Epithelial cell of esophagus (primary cell): ENCODE results near the gene CNKSR2.
"Not testable (repeated sequence)": the region's sequence is repeated elsewhere in the genome, so short reads cannot be mapped to it uniquely, and the experiment has no call there.

ENCODE experiments used
- DNase-seq: peaks from one replicate; pipeline ENCODE4 v3.0.0; 2010; ENCODE audit warnings: low read depth
- H3K4me3 ChIP-seq: 2 replicates; pipeline ENCODE4 v1.5.1; 2011; ENCODE audit warnings: mild to moderate bottlenecking, low read length, control low read depth
- CTCF ChIP-seq: IDR thresholded peaks from 2 replicates; pipeline ENCODE4 v1.5.1; 2011; ENCODE audit warnings: low read depth, mild to moderate bottlenecking, low read length, control low read depth, inconsistent platforms; ENCODE audit not compliant: insufficient read depth; ENCODE audit errors: missing control alignments

Gene CNKSR2

GRCh38 chrX:21479695-21480270 lies 105.6 kb downstream of the CNKSR2 start:
- TF ChIP-seq CTCF: peak; percentile 69
- H3K4me3 ChIP-seq: no peak overlapping the region
- DNase-seq: peak; percentile 59

- peak; percentile 1 for DNase-seq
- TF ChIP-seq CTCF: no peak
- H3K4me3 ChIP-seq: no peak overlapping the region
These were observed 107.5 kb downstream of the CNKSR2 start for GRCh38 chrX:21481761-21482160.

GRCh38 chrX:21484051-21484450 lies 109.8 kb downstream of the CNKSR2 start:
- DNase-seq, H3K4me3 ChIP-seq: not testable (repeated sequence)

- H3K4me3 ChIP-seq: no peak overlapping the region
- DNase-seq: peak; percentile 71
- TF ChIP-seq CTCF: no peak
These were observed 113.6 kb downstream of the CNKSR2 start for GRCh38 chrX:21487832-21488231.

GRCh38 chrX:21490341-21490740 lies 116.1 kb downstream of the CNKSR2 start:
- H3K4me3 ChIP-seq: no peak overlapping the region
- no peak for TF ChIP-seq CTCF
- peak; percentile 9 for DNase-seq

GRCh38 chrX:21493226-21493830 lies 119.1 kb downstream of the CNKSR2 start:
- DNase-seq: no peak
- no peak for TF ChIP-seq CTCF
- H3K4me3 ChIP-seq: no peak overlapping the region

- no peak for DNase-seq
- no peak overlapping the region for H3K4me3 ChIP-seq
- TF ChIP-seq CTCF: no peak
These were observed 129.4 kb downstream of the CNKSR2 start for GRCh38 chrX:21503593-21503992.

GRCh38 chrX:21509912-21510311 lies 135.7 kb downstream of the CNKSR2 start:
- no peak for TF ChIP-seq CTCF
- no peak overlapping the region for H3K4me3 ChIP-seq
- DNase-seq: peak; percentile 41
